Endothelial cell of umbilical vein (primary cell): ENCODE data around the gene HOXA13.

Experiments used
- EZH2 ChIP-seq: IDR thresholded peaks from 2 replicates; pipeline ENCODE4 v1.6.1; 2012; ENCODE audit warnings: borderline replicate concordance, low read depth, mild to moderate bottlenecking, moderate library complexity, low read length, inconsistent platforms; ENCODE audit not compliant: severe bottlenecking
- FOS ChIP-seq: IDR thresholded peaks from 2 replicates; pipeline ENCODE4 v1.6.1; 2011; ENCODE audit warnings: mild to moderate bottlenecking, low read length, moderate library complexity, borderline replicate concordance; ENCODE audit not compliant: insufficient read depth
- GATA2 ChIP-seq: IDR thresholded peaks from 2 replicates; pipeline ENCODE4 v1.7.0; 2011; ENCODE audit warnings: low read depth, mild to moderate bottlenecking, moderate library complexity, mixed read lengths, low read length; ENCODE audit not compliant: insufficient read length, insufficient read depth
- JUN ChIP-seq: IDR thresholded peaks from 2 replicates; pipeline ENCODE4 v1.6.1; 2011; ENCODE audit warnings: borderline replicate concordance, low read depth; ENCODE audit not compliant: insufficient read length, insufficient read depth
- MYC ChIP-seq: IDR thresholded peaks from one replicate; pipeline ENCODE4 v1.6.1; 2011; ENCODE audit warnings: mild to moderate bottlenecking, low read depth, low read length
- POLR2A ChIP-seq: IDR thresholded peaks from 2 replicates; pipeline ENCODE4 v1.6.1; 2012; ENCODE audit warnings: low read depth, mild to moderate bottlenecking, control low read depth, low read length
- POLR2AphosphoS5 ChIP-seq: IDR thresholded peaks from 2 replicates; pipeline ENCODE4 v1.6.1; 2012; ENCODE audit warnings: low read depth, mild to moderate bottlenecking, control low read depth, low read length, moderate library complexity; ENCODE audit not compliant: insufficient read depth
- TF ChIP-seq, protein P1 (sequence below), 2 donors: IDR thresholded peaks; 1 replicate in 1 of 2; 2 replicates in 1 of 2; pipeline ENCODE4 v1.5.1; 2011; ENCODE audit warnings: low read length in 2 of 2, mild to moderate bottlenecking in 2 of 2, moderate library complexity in 2 of 2, control low read depth in 1 of 2, inconsistent platforms in 1 of 2, low read depth in 1 of 2; ENCODE audit not compliant: insufficient read depth in 1 of 2; ENCODE audit errors: extremely low read depth in 1 of 2
- TF ChIP-seq, protein P2 (sequence below): IDR thresholded peaks from 2 replicates; pipeline ENCODE4 v1.6.1; 2011; ENCODE audit not compliant: insufficient read depth, insufficient read length

DNA sequence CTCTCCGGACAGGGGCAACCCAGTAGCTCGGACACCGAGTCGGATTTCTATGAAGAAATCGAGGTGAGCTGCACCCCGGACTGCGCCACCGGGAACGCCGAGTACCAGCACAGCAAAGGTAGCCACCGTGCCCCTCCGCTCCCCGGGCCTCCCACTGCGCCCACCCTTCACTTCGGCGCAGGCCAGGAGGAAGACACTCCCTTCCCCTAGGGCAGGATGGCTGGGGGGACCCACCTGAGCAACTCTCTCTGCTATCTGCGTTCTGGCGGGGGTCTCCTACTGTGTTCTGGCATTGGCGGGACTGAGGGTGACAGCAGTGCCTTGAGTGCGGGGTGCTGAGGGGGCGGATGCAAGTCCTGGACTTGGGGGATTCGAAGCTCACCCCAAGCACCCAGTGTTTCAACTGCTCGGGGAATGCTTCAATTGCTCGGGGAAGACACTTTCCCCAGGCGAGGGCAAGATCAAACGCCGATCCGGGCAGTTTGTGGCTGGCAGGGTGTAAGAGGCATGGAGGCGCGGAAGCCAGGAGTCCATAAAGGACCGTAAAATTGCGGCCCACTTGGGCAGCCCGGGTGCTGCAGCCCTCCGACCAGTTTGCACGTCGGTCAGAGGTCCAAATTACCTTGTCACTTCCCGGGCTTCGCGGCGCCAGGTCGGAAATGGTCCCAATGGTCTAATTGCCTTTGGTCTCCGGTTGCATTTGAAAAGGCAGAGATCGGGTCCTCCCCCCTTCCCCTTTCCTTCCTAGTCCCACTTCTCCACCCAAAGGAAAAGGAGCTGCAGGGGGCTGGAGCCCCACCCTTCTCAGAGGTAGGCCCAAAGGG, 43.7 kb upstream of the HOXA13 start:
- TF ChIP-seq POLR2A = no peak
- TF ChIP-seq, protein P1, sequence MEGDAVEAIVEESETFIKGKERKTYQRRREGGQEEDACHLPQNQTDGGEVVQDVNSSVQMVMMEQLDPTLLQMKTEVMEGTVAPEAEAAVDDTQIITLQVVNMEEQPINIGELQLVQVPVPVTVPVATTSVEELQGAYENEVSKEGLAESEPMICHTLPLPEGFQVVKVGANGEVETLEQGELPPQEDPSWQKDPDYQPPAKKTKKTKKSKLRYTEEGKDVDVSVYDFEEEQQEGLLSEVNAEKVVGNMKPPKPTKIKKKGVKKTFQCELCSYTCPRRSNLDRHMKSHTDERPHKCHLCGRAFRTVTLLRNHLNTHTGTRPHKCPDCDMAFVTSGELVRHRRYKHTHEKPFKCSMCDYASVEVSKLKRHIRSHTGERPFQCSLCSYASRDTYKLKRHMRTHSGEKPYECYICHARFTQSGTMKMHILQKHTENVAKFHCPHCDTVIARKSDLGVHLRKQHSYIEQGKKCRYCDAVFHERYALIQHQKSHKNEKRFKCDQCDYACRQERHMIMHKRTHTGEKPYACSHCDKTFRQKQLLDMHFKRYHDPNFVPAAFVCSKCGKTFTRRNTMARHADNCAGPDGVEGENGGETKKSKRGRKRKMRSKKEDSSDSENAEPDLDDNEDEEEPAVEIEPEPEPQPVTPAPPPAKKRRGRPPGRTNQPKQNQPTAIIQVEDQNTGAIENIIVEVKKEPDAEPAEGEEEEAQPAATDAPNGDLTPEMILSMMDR (IDR thresholded peaks at IDR 0.05; ENCODE audit: extremely low read depth in 1 of 2, insufficient read depth in 1 of 2, low read depth in 1 of 2, low read length in 2 of 2) = no peak
- no peak for TF ChIP-seq POLR2AphosphoS5
- peak; percentile 12 for TF ChIP-seq EZH2
- TF ChIP-seq MYC = no peak
- TF ChIP-seq, protein P2, sequence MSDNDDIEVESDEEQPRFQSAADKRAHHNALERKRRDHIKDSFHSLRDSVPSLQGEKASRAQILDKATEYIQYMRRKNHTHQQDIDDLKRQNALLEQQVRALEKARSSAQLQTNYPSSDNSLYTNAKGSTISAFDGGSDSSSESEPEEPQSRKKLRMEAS = no peak
- no peak for TF ChIP-seq JUN
- no peak for TF ChIP-seq FOS
- TF ChIP-seq GATA2 = no peak
